ENCODE data around the gene RIN3. TPM values are rescaled to one million over a fixed set of nuclear protein-coding genes. Genes with fewer than 3 reads are reported as not detected.

RIN3 gene
- total and polyA plus RNA-seq, 10 of the 15 experiments (the other 5 are each of a cell fraction or from before 2014, with no cell fraction given) = 0.91 to 23.3 (median 6.3) TPM

- TF ChIP-seq ZNF687 (IDR thresholded peaks at IDR 0.05) (no peak), POLR2AphosphoS5 (IDR thresholded peaks at IDR 0.05; ENCODE audit: low read length) (no peak), BMI1 (IDR thresholded peaks at IDR 0.05; ENCODE audit: borderline replicate concordance) (no peak), HCFC1 (IDR thresholded peaks at IDR 0.05; ENCODE audit: low read length) (no peak)
Measured at GRCh38 chr14:92505826-92506225, 7.8 kb upstream of the RIN3 start (continued).

DNA sequence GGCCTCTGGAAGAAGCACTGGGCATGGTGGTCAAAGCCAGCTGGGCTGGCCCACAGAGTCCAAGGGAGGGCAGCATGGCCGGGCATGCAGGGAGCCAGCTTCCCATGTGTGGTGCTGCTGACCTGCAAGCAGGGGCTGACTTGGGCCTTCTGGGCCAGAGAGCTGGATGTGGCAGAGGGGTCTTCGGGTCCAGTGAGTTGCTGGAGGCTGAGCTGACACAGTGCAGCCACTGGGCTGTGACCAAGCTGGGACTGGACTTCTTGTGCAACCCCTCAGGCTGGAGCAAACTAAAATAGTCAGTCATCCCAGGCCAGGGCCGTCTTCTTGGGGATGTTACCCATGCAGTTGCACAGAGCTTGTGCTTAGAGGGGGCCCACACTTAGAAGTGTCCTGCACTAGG is 7.3 kb upstream of the RIN3 start:
- H3K27me3 ChIP-seq (replicated peaks in 1 of 2; ENCODE audit: control insufficient read depth in 2 of 2, insufficient read depth in 2 of 2, low read length in 1 of 2) = no peaks in the 10 kb centered on the region
- no peaks in the 10 kb centered on the region for H3K36me3 ChIP-seq (ENCODE audit: control insufficient read depth in 2 of 2, insufficient read depth in 2 of 2, low read length in 1 of 2)
- no peak overlapping the region for H3K4me2 ChIP-seq (ENCODE audit: control insufficient read depth, insufficient read depth)
- FAIRE-seq = no peak
- H4K20me1 ChIP-seq (ENCODE audit: control insufficient read depth, insufficient read depth) = no peaks in the 10 kb centered on the region
- ATAC-seq = no peak
- no peak overlapping the region for H3K27ac ChIP-seq (ENCODE audit: control insufficient read depth, insufficient read depth)
- ChIA-PET CTCF (interaction anchor here (1.0 kb wide), 2 partner anchors 104 to 177 kb away, joined by 3 read pairs; no protein-coding TSS in a partner anchor), SMC1A (ENCODE audit: uncharacterized antibody, unreplicated experiment) (interaction anchor here (0.8 to 1.3 kb wide), 3 partner anchors 11 to 41 kb away, joined by 3 to 4 read pairs (median 4); no protein-coding TSS in a partner anchor), RAD21 (ENCODE audit: unreplicated experiment) (interaction anchor here (1.5 kb wide), 1 partner anchor 63 kb away, joined by 5 read pairs; no protein-coding TSS in a partner anchor), POLR2A (no interaction called here)
- H3K9ac ChIP-seq (ENCODE audit: control insufficient read depth, insufficient read depth, low read length) = no peak overlapping the region
- DNase-seq (ENCODE audit: low read depth, low spot score) = no peak
- in situ Hi-C loops (cut with MboI) = no loop called here
- no peak overlapping the region for H2AFZ ChIP-seq (ENCODE audit: control insufficient read depth, low read depth, low read length)
- H3K9me3 ChIP-seq (replicated peaks; ENCODE audit: control insufficient read depth, insufficient read depth, low read length) = no peaks in the 10 kb centered on the region
- 46% methylated on average over 3 of the region's 3 CpGs for WGBS (ENCODE audit: insufficient coverage, insufficient replicate concordance, low lambda C conversion rate, missing lambda C conversion rate)
- H3K79me2 ChIP-seq (ENCODE audit: control insufficient read depth, insufficient read depth, low read length) = no peaks in the 10 kb centered on the region
- no TSS peak for BruUV-seq (replicated peaks)
- intact Hi-C loops (cut with micrococcal nuclease; ENCODE audit: unreplicated experiment) = no loop called here
- no peak overlapping the region for H3K4me3 ChIP-seq
- H3K4me1 ChIP-seq (ENCODE audit: control insufficient read depth, insufficient read depth, low read length) = peaks cover 14% of the 10 kb centered on the region
- TF ChIP-seq TARDBP (IDR thresholded peaks at IDR 0.05; ENCODE audit: borderline replicate concordance) (no peak), DPF2 (IDR thresholded peaks at IDR 0.05) (no peak), NR2C2 (IDR thresholded peaks at IDR 0.05; ENCODE audit: borderline replicate concordance, control insufficient read depth, insufficient read length, low read depth) (no peak), RFX5 (IDR thresholded peaks at IDR 0.05; ENCODE audit: low read depth, low read length) (no peak), STAT3 (IDR thresholded peaks at IDR 0.05; ENCODE audit: low read depth, low read length) (no peak), SPI1 (IDR thresholded peaks at IDR 0.05; ENCODE audit: borderline replicate concordance, insufficient read depth, low read depth, low read length) (no peak), SMARCA5 (IDR thresholded peaks at IDR 0.05) (no peak), FOXM1 (IDR thresholded peaks at IDR 0.05; ENCODE audit: low read depth, low read length) (no peak), EZH2 (IDR thresholded peaks at IDR 0.05; ENCODE audit: borderline replicate concordance, control insufficient read depth, low read depth, low read length) (no peak), RELA (IDR thresholded peaks at IDR 0.05; ENCODE audit: borderline replicate concordance, partially characterized antibody) (no peak), TCF3 (IDR thresholded peaks at IDR 0.05; ENCODE audit: borderline replicate concordance, insufficient read depth, low read depth, low read length) (no peak), SRF (IDR thresholded peaks at IDR 0.05; ENCODE audit: low read depth in 2 of 2, low read length in 2 of 2) (no peak)
- TF ChIP-seq, protein P1, sequence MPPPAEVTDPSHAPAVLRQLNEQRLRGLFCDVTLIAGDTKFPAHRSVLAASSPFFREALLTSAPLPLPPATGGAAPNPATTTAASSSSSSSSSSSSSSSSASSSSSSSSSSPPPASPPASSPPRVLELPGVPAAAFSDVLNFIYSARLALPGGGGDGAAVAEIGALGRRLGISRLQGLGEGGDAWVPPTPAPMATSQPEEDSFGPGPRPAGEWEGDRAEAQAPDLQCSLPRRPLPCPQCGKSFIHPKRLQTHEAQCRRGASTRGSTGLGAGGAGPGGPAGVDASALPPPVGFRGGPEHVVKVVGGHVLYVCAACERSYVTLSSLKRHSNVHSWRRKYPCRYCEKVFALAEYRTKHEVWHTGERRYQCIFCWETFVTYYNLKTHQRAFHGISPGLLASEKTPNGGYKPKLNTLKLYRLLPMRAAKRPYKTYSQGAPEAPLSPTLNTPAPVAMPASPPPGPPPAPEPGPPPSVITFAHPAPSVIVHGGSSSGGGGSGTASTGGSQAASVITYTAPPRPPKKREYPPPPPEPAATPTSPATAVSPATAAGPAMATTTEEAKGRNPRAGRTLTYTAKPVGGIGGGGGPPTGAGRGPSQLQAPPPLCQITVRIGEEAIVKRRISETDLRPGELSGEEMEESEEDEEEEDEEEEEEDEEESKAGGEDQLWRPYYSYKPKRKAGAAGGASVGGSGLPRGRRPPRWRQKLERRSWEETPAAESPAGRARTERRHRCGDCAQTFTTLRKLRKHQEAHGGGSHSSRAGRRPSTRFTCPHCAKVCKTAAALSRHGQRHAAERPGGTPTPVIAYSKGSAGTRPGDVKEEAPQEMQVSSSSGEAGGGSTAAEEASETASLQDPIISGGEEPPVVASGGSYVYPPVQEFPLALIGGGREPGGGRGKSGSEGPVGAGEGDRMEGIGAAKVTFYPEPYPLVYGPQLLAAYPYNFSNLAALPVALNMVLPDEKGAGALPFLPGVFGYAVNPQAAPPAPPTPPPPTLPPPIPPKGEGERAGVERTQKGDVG (CRISPR knock-in tag; IDR thresholded peaks at IDR 0.05) = no peak
